Umbilical cord (tissue), 2 donors: Measurements from ENCODE around the gene SNX2. TPM values are rescaled to one million over a fixed set of nuclear protein-coding genes. Genes with fewer than 3 reads are reported as not detected.
"Not testable (repeated sequence)": the region's sequence is repeated elsewhere in the genome, so short reads cannot be mapped to it uniquely, and the experiment has no call there.

Experiments
- DNase-seq: peaks from one replicate; pipeline ENCODE4 v3.0.0-alpha.2; 2015; ENCODE audit warnings: low spot score
- total RNA-seq: library from RNA; depleted of rRNA; stranded (reverse); fragments of >200 nt; gene quantifications from one replicate; pipeline ENCODE4 v1.2.3, GENCODE V29; 2014; ENCODE audit warnings: low replicate concordance; ENCODE audit not compliant: insufficient read depth

Gene SNX2
- total RNA-seq, 1 donor from 2014 or later, result 119 TPM

- DNase-seq, result no peak
Measured at GRCh38 chr5:122842016-122842580, 67.2 kb downstream of the SNX2 start.

- peak; percentile 29 for DNase-seq
Measured at GRCh38 chr5:122844136-122844909, 69.4 kb downstream of the SNX2 start.

DNA sequence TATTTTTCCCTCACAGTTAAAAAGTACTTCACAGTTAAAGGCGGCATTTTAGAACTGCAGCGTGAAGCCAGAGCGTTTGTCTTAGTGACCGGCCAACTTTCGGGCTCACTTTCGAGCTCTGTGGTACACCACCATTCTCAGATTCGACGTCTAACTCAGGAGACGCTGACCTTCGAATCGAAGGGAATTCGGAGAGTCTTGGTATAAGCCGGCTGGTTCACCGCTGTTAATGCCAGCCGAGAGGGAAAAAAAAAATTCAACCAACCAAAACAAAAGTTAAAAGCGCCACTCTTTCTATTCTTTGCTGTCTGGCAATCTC lies 70.0 kb downstream of the SNX2 start:
- no peak for DNase-seq

DNA sequence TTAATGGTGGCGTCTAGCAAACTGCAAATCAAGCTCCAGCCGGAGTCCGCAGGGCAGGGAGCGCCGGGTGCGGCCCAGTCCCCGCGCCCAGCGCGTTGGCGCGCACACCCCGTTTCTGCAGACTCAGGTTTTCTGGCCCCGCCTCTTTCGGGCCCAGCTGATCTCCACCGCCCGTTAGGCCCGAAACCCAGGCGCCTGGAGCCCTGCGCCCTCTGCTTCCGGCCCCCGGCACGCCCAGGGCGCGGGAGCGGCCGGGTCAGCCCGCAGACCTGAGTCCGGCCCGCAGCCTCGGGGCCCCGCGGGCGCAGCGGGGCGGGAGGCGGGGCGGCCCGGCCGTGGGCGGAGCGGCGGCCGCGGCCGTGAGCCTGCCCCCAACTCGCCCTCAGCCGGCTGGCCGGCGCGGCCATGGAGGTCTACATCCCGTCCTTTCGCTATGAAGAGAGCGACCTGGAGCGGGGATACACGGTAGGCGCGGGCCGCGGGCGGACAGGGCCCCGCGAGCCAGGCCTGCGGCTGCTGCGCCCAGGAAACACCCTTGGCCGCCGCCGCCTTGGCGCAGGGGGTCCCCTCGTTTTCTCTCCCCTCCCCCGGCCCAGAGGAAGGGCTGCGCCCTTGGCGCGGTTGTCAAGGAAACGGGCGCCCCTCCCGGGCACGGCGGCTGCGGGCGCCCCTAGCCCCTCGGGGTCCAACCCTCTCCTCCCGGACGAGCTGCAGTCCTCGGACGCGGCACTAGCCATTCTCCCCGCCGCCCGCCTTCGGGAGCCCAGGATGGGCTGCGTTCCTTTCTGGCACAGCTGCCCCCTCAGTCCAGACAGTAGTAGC lies 70.6 kb downstream of the SNX2 start, which contains the start of gene SNX24:
Gene SNX24 (plus strand): TSS at position 385 of the 822 bp plus-strand sequence. CDS start 21 bp downstream, at position 406.
- DNase-seq, result peak; percentile 88

- DNase-seq, result peak; percentile 37
Measured at GRCh38 chr5:122846051-122846550, 71.2 kb downstream of the SNX2 start.

DNA sequence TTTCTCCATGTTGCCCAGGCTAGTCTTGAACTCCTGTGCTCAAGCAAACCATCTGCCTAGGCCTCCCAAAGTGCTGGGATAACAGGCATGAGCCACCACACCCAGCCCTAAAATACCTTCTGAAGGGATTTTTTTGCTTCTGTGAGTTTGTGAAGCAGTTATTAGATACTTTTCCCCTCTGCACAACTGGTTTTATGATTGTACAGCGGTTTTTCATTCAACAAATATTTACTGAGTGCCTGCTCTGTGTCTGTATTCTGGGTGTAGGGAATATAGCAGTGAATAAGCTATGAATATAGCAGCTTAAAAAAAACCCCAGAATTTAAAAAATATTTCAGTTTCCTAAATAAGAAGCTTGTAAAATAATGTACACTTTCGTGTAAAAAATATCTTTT lies 72.8 kb downstream of the SNX2 start:
- DNase-seq, result no peak

DNA sequence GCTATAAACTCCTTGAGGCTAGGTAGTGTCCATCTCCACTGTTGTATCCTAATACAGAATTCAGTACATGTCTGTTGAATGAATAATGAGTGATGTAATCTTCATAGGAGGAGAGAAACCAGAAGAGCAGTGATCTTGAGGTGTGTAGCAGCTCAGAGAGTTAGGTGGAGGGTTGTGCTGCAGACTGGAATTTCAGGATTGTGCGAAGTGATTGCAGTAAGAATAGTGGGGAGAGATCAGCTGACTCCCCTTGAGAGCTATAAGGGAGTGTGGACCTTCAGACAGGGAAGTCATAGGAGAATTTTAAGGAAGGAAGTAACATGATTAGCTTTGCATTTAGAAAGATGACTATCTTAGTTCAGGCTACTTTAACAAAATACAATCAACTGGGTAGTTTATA lies 74.9 kb downstream of the SNX2 start:
- DNase-seq, result peak; percentile 43

- not testable (repeated sequence) for DNase-seq
Measured at GRCh38 chr5:122857538-122857937, 82.7 kb downstream of the SNX2 start.

DNA sequence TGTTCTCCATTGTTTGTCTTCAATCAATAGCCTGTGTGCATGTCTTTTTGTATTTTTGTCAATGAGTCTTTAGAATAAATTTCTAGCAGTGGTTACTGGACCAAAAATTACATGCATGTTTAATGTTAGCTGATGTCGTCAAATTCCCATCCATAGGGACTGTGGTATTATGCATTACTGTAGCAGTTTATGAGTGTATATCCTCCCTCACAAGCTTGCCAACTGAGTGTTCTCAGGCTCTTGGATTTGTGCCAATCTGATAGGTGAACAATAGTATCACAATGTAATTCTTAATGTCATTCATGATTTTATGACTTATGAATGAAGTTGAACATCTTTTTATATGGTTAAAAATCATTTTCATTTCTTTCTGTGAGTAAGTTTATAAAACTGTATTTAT lies 83.6 kb downstream of the SNX2 start:
- no peak for DNase-seq

- no peak for DNase-seq
Measured at GRCh38 chr5:122863240-122863639, 88.4 kb downstream of the SNX2 start.

GRCh38 chr5:122863721-122864120 lies 88.8 kb downstream of the SNX2 start:
- no peak for DNase-seq

- DNase-seq, result no peak
Measured at GRCh38 chr5:122864400-122864799, 89.5 kb downstream of the SNX2 start.

DNA sequence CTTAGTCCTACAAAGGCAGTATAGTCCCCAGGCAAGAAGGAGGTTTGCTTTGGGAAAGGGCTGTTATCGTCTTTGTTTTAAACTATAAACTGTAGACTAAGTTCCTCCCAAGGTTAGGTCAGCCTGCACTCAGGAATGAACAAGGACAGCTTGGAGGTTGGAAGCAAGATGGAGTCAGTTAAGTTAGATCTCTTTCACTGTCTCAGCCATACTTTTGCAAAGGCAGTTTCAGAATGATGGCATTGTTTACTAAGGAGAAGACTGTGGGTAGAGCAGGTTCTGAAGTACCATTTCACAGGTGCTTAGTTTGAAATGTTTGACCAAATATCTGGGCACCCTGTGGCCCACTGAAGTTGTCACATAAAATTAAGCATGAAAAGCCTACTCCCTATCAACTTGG lies 90.0 kb downstream of the SNX2 start:
- no peak for DNase-seq

DNA sequence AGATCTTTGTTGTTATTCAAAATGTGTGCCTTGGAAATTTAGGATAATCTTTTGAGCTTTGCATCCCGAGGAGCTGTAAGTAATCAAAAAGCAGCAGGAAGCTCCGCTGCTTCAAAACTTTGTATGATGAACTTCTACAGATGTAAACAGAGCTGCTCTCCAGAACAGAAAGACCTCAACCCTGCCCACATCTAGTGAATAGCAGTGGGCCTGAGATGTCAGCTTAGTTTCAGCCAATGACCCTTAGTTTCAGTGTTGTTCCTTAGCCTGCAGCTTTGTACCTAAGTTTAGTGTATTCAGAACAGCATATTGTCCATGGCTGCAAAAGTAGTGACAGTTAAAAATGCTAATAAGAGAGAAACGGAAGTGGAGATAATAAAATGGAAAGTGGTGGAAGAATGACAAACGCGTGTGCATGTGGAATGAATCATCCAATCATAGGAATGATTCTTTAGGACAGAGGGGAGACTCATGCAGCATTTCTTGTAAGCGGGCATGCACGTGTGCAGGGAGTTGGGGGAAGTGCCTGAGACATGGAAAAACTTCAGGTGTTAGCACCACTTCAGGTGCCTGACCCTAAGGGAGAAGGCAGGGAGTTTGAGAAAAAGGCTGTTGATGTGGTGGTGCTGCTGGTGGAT lies 95.5 kb downstream of the SNX2 start:
- DNase-seq, result no peak

DNA sequence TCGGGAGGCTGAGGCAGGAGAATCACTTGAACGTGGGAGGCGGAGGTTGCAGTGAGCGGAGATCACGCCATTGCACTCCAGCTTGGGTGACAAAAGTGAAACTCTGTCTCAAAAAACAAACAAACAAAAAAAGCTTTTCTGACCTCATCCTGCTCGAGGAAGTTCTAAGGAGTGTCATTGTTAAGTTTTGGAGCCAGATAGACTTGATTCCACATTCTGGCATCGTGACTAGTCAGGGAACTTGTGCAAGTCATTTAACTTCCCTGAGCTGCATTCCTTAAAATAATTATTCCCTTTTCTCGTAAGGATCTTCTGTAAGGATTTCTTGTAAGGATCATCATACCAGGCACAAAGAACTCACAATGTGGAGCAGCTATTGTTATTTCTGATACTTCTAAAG lies 96.8 kb downstream of the SNX2 start:
- DNase-seq, result no peak

- no peak for DNase-seq
Measured at GRCh38 chr5:122874179-122874875, 99.4 kb downstream of the SNX2 start.

DNA sequence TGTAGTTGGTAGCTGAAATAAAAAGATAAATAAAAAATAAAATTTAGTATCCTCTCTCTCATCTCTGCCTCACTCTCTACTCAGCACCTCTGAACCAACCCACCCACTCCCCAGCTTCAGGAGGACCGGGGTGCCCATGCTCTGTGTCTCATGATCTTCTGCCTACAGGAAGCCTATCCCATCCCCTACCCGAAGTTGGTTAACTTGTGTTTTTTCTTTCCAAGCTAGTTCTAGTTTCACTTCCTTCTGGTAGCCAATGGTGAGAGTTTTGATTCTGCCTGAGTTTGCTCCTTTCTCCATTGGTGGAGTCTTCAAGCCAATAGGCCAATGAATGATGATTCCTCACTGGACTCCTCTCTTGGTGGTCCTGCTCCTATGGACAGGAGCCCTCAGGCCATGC lies 102.6 kb downstream of the SNX2 start:
- DNase-seq, result peak; percentile 15

DNA sequence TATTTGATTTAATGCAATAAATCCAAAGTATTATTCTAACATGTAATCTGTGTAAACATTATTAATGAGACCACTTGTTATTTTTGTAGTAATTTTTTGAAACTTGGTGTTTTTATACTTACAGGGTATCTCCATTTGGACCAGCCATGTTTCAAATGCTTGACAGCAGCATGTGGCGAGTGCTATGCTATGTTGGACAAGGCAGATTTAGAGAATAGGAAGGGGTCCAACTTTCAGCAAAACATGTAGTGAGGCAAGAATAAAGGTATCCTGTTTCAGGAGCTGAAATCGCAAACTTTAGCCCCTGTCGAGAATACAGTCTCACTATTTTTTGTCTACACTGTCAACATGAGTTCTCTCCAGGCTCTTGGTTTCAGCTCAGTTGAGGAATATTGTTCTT lies 104.2 kb downstream of the SNX2 start:
- no peak for DNase-seq
